ENCODE results near the gene FAIM2. TPM values are rescaled to one million over a fixed set of nuclear protein-coding genes. Genes with fewer than 3 reads are reported as not detected.
"Not testable (repeated sequence)": the region's sequence is repeated elsewhere in the genome, so short reads cannot be mapped to it uniquely, and the experiment has no call there.

The FAIM2 gene
- total RNA-seq, 1 donor from 2014 or later: not detected

- DNase-seq: not testable (repeated sequence)
Observed at GRCh38 chr12:49860921-49861320, 42.8 kb downstream of the FAIM2 start.

GRCh38 chr12:49855890-49856289 lies 47.8 kb downstream of the FAIM2 start:
- DNase-seq: not testable (repeated sequence)

- no peak for DNase-seq
Observed at GRCh38 chr12:49854976-49855375, 48.7 kb downstream of the FAIM2 start.

- no peak for DNase-seq
Observed at GRCh38 chr12:49853671-49854070, 50.0 kb downstream of the FAIM2 start.

- no peak for DNase-seq
Observed at GRCh38 chr12:49847161-49847560, 56.5 kb downstream of the FAIM2 start.

- no peak for DNase-seq
Observed at GRCh38 chr12:49846032-49846431, 57.7 kb downstream of the FAIM2 start.

- DNase-seq: no peak
Observed at GRCh38 chr12:49843876-49844437, 59.7 kb downstream of the FAIM2 start.

GRCh38 chr12:49843411-49843810 lies 60.3 kb downstream of the FAIM2 start:
- no peak for DNase-seq

GRCh38 chr12:49842519-49843352 lies 61.0 kb downstream of the FAIM2 start, which contains the start of gene BCDIN3D:
Gene BCDIN3D, minus strand, starts transcription at chr12:49843106. Its CDS starts 19 bp downstream, at chr12:49843087.
- peak; percentile 90 for DNase-seq

GRCh38 chr12:49838973-49839633 lies 64.6 kb downstream of the FAIM2 start:
- peak; percentile 77 for DNase-seq

- DNase-seq: no peak
Observed at GRCh38 chr12:49832836-49833421, 70.8 kb downstream of the FAIM2 start.

- DNase-seq: no peak
Observed at GRCh38 chr12:49831717-49832116, 72.0 kb downstream of the FAIM2 start.

- DNase-seq: peak; percentile 98
Observed at GRCh38 chr12:49828133-49829091, 75.3 kb downstream of the FAIM2 start, which contains the start of gene NCKAP5L. Gene NCKAP5L, minus strand, starts transcription at chr12:49828413. Its CDS starts 24,369 bp downstream, at chr12:49804044.

- peak; percentile 64 for DNase-seq
Observed at GRCh38 chr12:49827401-49828099, 76.2 kb downstream of the FAIM2 start.

GRCh38 chr12:49827051-49827400 lies 76.7 kb downstream of the FAIM2 start:
- no peak for DNase-seq

GRCh38 chr12:49825971-49826421 lies 77.7 kb downstream of the FAIM2 start:
- DNase-seq: no peak

GRCh38 chr12:49825360-49825970 lies 78.2 kb downstream of the FAIM2 start:
- peak; percentile 30 for DNase-seq

- peak; percentile 66 for DNase-seq
Observed at GRCh38 chr12:49824895-49825294, 78.8 kb downstream of the FAIM2 start.

GRCh38 chr12:49824416-49824815 lies 79.3 kb downstream of the FAIM2 start:
- no peak for DNase-seq

GRCh38 chr12:49823951-49824350 lies 79.7 kb downstream of the FAIM2 start:
- no peak for DNase-seq

GRCh38 chr12:49823350-49823749 lies 80.3 kb downstream of the FAIM2 start:
- no peak for DNase-seq
